Upper lobe of left lung (tissue), 6 donors: Measurements from ENCODE around the gene RABL6. TPM values are rescaled to one million over a fixed set of nuclear protein-coding genes. Genes with fewer than 3 reads are reported as not detected.

Experiments used
- ATAC-seq, 2 donors: fragments of 200-7000 bp; cut with Tn5 transposase; one replicate each; pipeline ENCODE4 v1.9.1; 2022; ENCODE audit warnings: mild to moderate bottlenecking in 2 of 2, moderate library complexity in 2 of 2; ENCODE audit not compliant: low FRiP score in 2 of 2
- DNase-seq, 2 donors: peaks; one replicate each; pipeline ENCODE4 v3.0.0-alpha.2; 2019 to 2020
- H3K27ac ChIP-seq, 4 donors: fragments of 200-600 bp; sonication (generic); one replicate each; pipeline ENCODE4 v1.5.1; 2016 to 2019
- H3K27me3 ChIP-seq, 4 donors: fragments of 200-600 bp; sonication (generic); one replicate each; pipeline ENCODE4 v1.5.1; 2017 to 2019
- H3K36me3 ChIP-seq, 4 donors: fragments of 200-600 bp; sonication (generic); one replicate each; pipeline ENCODE4 v1.5.1; 2016 to 2019
- H3K4me1 ChIP-seq, 4 donors: fragments of 200-600 bp; sonication (generic); one replicate each; pipeline ENCODE4 v1.5.1; 2018 to 2019
- H3K4me3 ChIP-seq, 4 donors: fragments of 200-600 bp; sonication (generic); one replicate each; pipeline ENCODE4 v1.5.1; 2017 to 2019; ENCODE audit warnings: mild to moderate bottlenecking in 2 of 4, moderate library complexity in 1 of 4
- H3K9me3 ChIP-seq, 4 donors: fragments of 200-600 bp; sonication (generic); one replicate each; pipeline ENCODE4 v1.5.1; 2018 to 2019
- EP300 ChIP-seq, 4 donors: sonication (generic); formaldehyde crosslinking; IDR thresholded peaks; one replicate each; pipeline ENCODE4 v1.5.1; 2017; ENCODE audit warnings: antibody characterized with exemption in 4 of 4, control low read depth in 2 of 4
- POLR2A ChIP-seq, 4 donors: fragments of 450-650 bp; IDR thresholded peaks; one replicate each; pipeline ENCODE4 v1.5.1; 2016 to 2017; ENCODE audit warnings: antibody characterized with exemption in 4 of 4, mild to moderate bottlenecking in 2 of 4
- POLR2AphosphoS5 ChIP-seq, 2 donors: sonication (generic); formaldehyde crosslinking; IDR thresholded peaks; one replicate each; pipeline ENCODE4 v1.5.1; 2017; ENCODE audit warnings: antibody characterized with exemption in 2 of 2
- WGBS, 2 donors: methylation state at CpG; one replicate each; pipeline ENCODE4 v1.1.5; 2017 to 2018; 5-methylcytosine and 5-hydroxymethylcytosine counted together
- total RNA-seq, 6 donors: library from RNA; depleted of rRNA in 4 of 6; stranded (reverse); fragments of >200 nt in 4 of 6; gene quantifications; one replicate each; pipeline versions ENCODE4 v1.1.0 to v1.2.1, GENCODE V29; 2016 to 2021
- TF ChIP-seq, protein P1 (sequence below), 6 experiments: fragments of 450-650 bp in 4 of 6; fragments of 200-600 bp in 2 of 6; sonication (generic) in 2 of 6; IDR thresholded peaks; one replicate each; pipeline ENCODE4 v1.5.1; 2016 to 2019; ENCODE audit warnings: antibody characterized with exemption in 6 of 6
- donor health status: DM: no; HTN: no; CAD: no; lungs with moderate emphysema.
- donor health status: DM: no; HTN: yes; CAD: no; lungs with severe emphysema.

The RABL6 gene, protein sequence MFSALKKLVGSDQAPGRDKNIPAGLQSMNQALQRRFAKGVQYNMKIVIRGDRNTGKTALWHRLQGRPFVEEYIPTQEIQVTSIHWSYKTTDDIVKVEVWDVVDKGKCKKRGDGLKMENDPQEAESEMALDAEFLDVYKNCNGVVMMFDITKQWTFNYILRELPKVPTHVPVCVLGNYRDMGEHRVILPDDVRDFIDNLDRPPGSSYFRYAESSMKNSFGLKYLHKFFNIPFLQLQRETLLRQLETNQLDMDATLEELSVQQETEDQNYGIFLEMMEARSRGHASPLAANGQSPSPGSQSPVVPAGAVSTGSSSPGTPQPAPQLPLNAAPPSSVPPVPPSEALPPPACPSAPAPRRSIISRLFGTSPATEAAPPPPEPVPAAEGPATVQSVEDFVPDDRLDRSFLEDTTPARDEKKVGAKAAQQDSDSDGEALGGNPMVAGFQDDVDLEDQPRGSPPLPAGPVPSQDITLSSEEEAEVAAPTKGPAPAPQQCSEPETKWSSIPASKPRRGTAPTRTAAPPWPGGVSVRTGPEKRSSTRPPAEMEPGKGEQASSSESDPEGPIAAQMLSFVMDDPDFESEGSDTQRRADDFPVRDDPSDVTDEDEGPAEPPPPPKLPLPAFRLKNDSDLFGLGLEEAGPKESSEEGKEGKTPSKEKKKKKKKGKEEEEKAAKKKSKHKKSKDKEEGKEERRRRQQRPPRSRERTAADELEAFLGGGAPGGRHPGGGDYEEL
- 100 to 1,000 TPM in 2 of 6 donors, 10 to 100 TPM in 4; 47.2 to 128 (median 78.9) TPM for total RNA-seq

DNA sequence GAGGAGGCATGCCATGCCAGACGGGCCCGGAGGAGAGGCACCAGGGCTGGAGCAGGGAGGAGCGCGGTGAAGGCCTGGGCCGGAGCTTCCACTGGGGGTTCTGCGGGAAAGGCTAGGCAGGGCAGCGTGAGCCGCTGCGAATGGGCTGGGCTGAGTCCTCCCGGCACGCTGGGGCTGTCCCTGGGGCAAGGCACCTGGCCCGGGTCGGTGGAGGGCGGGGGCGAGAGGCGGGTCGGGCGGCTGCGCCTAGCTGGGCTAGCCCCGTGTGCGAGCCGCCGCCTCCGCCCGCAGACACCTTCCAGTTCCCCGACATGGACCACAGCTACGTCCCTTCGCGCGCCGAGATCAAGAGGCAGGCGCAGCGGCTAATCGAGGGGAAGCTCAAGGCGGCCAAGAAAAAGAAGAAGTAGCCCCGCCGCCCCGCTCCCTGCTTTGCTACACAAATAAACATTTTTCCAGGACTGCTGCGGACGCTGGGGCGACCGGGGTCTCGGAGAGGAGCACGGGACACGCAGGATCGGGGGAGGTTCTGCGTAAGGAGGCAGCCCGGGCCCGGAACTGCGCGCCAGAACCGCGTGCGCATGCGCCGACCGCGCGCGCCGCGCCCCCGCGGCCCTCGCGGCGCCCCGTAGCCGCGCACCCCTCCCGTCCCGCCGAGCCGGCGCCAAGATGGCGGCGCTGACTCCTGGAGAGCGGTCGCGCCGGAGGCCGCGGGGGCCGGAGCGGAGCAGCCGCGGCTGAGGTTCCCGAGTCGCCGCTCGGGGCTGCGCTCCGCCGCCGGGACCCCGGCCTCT, at the start of gene RABL6:
Gene RABL6, plus strand, starts transcription at position 668 of the 794 bp plus-strand sequence. CDS start 249 bp downstream, outside the sequence.
- Histone ChIP-seq H3K27me3 (no peaks in the 10 kb centered on the region), H3K9me3 (no peaks in the 10 kb centered on the region), H3K4me1 (peaks cover 31 to 52% (median 33%) of the 10 kb centered on the region in 4 donors), H3K4me3 (peak within 1 kb of the TSS; percentile 95 to 99 (median 99)), H3K27ac (peak within 1 kb of the TSS; percentile 84 to 94 (median 88)), H3K36me3 (peaks cover 0 to 3% (median 0%) of the 10 kb centered on the region in 4 donors)
- ATAC-seq (peak; percentile 77 to 96), DNase-seq (peak; percentile 67 to 97)
- WGBS, 2 donors = 0 to 2% methylated on average over 32 to 63 of the region's 96 CpGs
- TF ChIP-seq EP300 (IDR thresholded peaks at IDR 0.05) (no peak), POLR2AphosphoS5 (IDR thresholded peaks at IDR 0.05) (peak; percentile 48 to 68), POLR2A (IDR thresholded peaks at IDR 0.05) (peak in 3 of 4 donors; percentile 41 to 87 (median 72))
- TF ChIP-seq, protein P1, sequence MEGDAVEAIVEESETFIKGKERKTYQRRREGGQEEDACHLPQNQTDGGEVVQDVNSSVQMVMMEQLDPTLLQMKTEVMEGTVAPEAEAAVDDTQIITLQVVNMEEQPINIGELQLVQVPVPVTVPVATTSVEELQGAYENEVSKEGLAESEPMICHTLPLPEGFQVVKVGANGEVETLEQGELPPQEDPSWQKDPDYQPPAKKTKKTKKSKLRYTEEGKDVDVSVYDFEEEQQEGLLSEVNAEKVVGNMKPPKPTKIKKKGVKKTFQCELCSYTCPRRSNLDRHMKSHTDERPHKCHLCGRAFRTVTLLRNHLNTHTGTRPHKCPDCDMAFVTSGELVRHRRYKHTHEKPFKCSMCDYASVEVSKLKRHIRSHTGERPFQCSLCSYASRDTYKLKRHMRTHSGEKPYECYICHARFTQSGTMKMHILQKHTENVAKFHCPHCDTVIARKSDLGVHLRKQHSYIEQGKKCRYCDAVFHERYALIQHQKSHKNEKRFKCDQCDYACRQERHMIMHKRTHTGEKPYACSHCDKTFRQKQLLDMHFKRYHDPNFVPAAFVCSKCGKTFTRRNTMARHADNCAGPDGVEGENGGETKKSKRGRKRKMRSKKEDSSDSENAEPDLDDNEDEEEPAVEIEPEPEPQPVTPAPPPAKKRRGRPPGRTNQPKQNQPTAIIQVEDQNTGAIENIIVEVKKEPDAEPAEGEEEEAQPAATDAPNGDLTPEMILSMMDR (IDR thresholded peaks at IDR 0.05) = peak in 4 of 6 experiments; percentile 24 to 46 (median 32)

DNA sequence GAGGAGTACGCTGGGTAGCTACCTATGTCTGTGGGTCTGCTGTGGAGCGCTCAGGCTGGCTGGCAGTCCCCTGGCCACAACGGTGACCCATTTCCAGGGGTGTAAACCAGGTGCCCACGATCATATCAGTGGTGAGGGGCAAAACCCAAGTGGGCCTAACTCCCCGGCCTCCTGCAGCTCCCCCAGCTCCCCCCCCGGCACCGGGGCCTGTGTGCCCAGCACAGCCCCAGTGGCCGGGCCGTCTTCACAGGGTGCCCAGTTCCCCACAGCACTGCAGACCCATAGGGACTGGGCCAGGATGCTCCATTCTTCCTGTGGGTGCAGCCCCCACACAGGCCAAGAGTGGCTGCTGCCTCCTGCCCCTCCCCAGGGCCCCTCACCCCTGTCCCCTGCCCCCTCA, 48.7 kb upstream of the RABL6 start:
- DNase-seq (no peak), ATAC-seq (no peak)
- Histone ChIP-seq H3K27ac (no peak overlapping the region), H3K4me1 (peaks cover 0 to 12% (median 2%) of the 10 kb centered on the region in 4 donors), H3K9me3 (peaks cover 0 to 7% (median 0%) of the 10 kb centered on the region in 4 donors), H3K4me3 (no peak overlapping the region), H3K27me3 (no peaks in the 10 kb centered on the region), H3K36me3 (no peaks in the 10 kb centered on the region)
- 92% methylated on average over 4 of the region's 9 CpGs; no CpG with 5 or more reads in 1 of the 2 donors for WGBS, 2 donors
- TF ChIP-seq POLR2A (IDR thresholded peaks at IDR 0.05) (no peak), EP300 (IDR thresholded peaks at IDR 0.05) (no peak), POLR2AphosphoS5 (IDR thresholded peaks at IDR 0.05) (no peak)
- TF ChIP-seq, protein P1 (IDR thresholded peaks at IDR 0.05) = no peak

DNA sequence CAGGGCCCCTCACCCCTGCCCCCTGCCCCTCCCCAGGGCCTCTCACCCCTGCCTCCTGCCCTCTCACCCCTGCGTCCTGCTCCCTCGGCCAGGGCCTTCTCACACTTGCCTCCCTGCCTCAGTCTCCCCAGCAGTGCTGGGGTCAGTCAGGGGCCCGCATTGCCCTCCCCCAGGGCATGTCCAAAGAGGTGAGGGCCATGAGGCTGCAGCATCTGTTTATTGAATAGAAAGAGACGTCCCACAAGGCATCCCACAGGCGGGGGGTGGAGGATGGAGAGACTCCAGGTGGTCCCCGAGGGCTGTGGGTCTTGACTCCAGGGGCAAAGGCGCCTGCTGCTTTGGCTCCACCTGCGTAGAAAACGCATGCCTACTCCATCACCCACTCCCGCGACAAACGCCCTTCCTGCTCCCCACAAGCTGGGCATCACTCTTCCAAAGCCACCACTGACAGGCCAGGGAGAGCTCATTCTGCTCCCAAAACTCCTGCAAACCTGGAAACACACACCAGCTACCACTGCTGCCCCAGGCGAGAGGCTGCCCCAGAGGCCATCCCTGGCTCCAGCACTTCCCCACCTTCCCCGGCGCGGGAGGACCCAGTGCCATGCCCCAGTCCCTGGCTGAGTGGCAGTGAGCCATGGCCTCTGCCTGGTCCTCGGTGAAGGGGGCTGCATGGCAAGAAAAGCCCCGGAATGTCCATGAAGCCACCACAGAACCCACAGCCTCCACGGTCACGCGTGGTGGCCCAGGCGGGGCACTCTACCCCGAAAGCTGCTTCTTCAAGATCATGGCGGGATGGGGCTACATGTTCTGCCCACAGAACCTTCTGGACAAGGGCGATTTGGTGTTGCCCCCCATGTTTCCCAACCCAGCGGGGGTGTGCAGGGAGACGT, 48.1 kb upstream of the RABL6 start:
- H3K27me3 ChIP-seq = no peaks in the 10 kb centered on the region
- peaks cover 0 to 7% (median 0%) of the 10 kb centered on the region in 4 donors for H3K9me3 ChIP-seq
- H3K4me1 ChIP-seq = peaks cover 0 to 12% (median 2%) of the 10 kb centered on the region in 4 donors
- H3K36me3 ChIP-seq = no peaks in the 10 kb centered on the region
- ATAC-seq (no peak), DNase-seq (peak in 1 of 2 donors; percentile 47)
- no peak for TF ChIP-seq EP300 (IDR thresholded peaks at IDR 0.05)
- TF ChIP-seq, protein P1 (IDR thresholded peaks at IDR 0.05) = no peak
- TF ChIP-seq POLR2AphosphoS5 (IDR thresholded peaks at IDR 0.05) = no peak
- TF ChIP-seq POLR2A (IDR thresholded peaks at IDR 0.05) = no peak
- H3K27ac ChIP-seq = no peak overlapping the region
- WGBS, 2 donors = 75 to 84% methylated on average over 17 to 21 of the region's 27 CpGs
- no peak overlapping the region for H3K4me3 ChIP-seq

DNA sequence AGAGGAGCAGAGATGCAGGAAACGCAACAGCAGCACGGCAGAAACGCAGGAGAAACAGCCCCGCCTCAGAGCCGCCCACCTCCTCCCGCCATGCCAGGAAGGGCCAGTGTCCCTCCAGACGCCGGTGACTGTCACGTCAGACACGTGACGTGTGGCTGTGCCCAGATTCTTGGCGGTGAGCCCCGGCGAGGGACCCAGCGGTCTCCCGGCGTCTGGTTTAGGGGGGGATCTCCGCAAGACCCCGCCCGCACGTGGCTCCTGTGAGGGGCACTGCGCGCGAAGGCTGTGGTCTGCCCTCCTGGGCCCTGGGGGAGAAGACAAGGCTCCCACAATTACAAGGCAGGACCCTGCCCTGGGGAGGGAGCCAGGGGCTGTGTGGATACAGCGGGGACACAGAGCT, 47.3 kb upstream of the RABL6 start:
- Histone ChIP-seq H3K4me1 (peaks cover 0 to 12% (median 2%) of the 10 kb centered on the region in 4 donors), H3K9me3 (peaks cover 0 to 7% (median 0%) of the 10 kb centered on the region in 4 donors), H3K4me3 (no peak overlapping the region), H3K27me3 (no peaks in the 10 kb centered on the region), H3K27ac (no peak overlapping the region), H3K36me3 (no peaks in the 10 kb centered on the region)
- DNase-seq (peak in 1 of 2 donors; percentile 78), ATAC-seq (no peak)
- TF ChIP-seq, protein P1 (IDR thresholded peaks at IDR 0.05) = no peak
- TF ChIP-seq EP300 (IDR thresholded peaks at IDR 0.05) (no peak), POLR2A (IDR thresholded peaks at IDR 0.05) (no peak), POLR2AphosphoS5 (IDR thresholded peaks at IDR 0.05) (no peak)
- 52 to 74% methylated on average over 17 to 25 of the region's 25 CpGs for WGBS, 2 donors
